ENCODE measurements around the gene GLTPD2. TPM values are rescaled to one million over a fixed set of nuclear protein-coding genes. Genes with fewer than 3 reads are reported as not detected.
"Not testable (repeated sequence)": the region's sequence is repeated elsewhere in the genome, so short reads cannot be mapped to it uniquely, and the experiment has no call there.

The GLTPD2 gene
- polyA plus RNA-seq, 4 donors: 3.8 to 14.9 (median 5.7) TPM

DNA sequence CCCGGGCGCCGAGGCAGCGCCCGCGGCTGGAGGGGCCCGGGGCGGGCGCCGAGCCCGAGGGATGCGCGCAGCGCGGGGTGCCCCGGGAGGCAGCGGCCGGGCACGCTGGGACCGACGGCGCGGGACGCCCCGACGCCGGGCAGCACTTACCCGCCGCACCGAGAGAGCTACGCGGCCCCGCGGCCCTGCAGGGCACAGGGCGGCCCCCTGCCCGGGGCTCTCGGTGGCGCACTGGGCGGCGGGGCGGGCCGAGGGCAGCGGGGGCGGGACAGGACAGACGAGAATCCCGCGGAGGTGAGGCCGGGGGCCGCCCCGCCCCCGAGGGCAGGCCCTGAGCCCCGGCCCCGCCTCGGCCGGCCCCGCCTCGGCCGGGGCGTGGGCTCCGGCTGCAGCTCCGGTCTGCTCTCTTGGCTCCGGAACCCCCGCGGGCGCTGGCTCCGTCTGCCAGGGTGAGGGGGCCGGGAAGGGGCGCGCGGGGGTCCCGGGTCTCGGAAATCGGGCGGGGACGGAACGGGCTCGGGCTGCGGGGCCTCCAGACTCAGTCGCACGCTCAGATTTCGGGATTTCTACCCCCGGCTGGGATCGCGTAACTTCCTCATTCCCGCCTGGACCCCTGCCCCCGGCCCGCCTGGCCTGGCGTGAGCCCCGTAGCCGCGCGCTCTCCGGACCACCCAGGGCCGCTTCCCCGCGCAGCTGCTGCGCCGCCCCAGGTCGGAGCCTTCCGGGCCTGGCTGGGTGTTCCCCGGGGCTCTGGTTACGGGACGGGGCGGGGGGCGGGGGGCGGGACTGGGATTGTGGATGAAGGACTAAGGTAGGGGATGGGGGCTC, 18.2 kb downstream of the GLTPD2 start, which contains the start of gene PLD2:
Gene PLD2, plus strand, starts transcription at position 376 of the 828 bp plus-strand sequence. CDS start 621 bp downstream, outside the sequence.
- peak in 2 of 4 donors; percentile 72 to 74 for DNase-seq (ENCODE audit: low read depth in 4 of 4, low spot score in 3 of 4)

DNA sequence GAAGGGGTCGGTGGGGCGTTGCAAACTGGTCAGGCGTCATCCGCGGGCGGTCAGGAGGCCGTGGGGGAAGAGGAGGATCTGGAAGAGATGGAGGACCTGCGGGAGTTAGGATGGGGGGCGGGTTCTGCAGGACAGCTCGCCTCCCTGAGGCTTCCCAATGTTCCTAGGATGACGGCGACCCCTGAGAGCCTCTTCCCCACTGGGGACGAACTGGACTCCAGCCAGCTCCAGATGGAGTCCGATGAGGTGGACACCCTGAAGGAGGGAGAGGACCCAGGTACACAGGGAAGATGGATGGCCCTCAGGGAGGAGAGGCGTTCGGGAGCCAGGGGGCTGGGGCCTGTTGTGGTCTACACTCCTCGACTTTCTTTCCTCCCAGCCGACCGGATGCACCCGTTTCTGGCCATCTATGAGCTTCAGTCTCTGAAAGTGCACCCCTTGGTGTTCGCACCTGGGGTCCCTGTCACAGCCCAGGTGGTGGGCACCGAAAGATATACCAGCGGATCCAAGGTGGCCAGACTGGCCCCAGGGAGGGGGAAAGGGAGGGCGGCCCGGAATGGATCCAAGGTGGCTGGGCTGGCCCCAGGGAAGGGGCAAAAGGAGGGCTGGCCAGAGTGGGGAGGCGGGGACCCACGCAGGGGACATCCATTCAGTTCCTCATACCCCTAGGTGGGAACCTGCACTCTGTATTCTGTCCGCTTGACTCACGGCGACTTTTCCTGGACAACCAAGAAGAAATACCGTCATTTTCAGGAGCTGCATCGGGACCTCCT, 19.0 kb downstream of the GLTPD2 start:
- DNase-seq (ENCODE audit: low read depth in 4 of 4, low spot score in 3 of 4): no peak

DNA sequence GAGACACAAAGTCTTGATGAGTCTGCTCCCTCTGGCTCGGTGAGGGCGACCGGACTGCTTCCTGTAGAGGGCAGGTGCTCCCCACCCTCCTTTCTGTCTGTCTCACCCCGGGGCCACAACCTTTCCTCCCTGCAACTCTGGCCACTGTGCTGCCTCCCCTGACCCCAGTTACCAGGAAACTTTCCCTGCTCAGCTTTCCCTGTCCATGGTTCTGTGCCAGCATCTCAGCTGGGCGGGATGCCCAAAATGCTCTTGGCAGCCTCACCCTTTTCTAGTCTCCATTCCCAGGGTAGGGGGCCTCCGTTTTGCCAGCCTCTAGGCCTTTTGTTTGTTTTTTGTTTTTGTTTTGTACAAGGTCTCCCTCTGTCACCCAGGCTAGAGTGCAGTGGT, 19.6 kb downstream of the GLTPD2 start:
- DNase-seq (ENCODE audit: low read depth in 4 of 4, low spot score in 3 of 4): no peak

DNA sequence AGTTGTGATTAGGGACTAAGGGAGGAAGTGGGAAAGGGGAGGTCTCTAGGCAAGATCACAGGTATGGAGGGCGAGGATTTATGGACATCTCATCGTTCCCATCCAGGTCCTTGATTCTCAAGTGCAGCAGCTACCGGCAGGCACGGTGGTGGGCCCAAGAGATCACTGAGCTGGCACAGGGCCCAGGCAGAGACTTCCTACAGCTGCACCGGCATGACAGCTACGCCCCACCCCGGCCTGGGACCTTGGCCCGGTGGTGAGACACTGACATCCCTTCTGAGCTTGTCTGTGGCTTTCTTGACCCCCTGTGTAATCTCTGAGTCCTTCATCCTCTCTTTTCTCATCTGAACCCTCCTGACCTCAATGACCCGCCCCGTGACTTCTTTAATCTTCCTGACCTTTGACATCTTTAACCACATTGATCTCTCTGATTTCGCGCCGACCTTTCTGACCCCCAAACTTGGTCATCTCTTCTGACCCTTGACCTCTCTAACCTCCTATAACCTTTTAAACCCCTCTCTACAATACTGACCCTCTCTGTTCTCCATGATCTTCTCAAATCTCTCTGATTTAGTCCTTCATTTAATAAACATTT, 22.0 kb downstream of the GLTPD2 start:
- no peak for DNase-seq (ENCODE audit: low read depth in 4 of 4, low spot score in 3 of 4)

DNA sequence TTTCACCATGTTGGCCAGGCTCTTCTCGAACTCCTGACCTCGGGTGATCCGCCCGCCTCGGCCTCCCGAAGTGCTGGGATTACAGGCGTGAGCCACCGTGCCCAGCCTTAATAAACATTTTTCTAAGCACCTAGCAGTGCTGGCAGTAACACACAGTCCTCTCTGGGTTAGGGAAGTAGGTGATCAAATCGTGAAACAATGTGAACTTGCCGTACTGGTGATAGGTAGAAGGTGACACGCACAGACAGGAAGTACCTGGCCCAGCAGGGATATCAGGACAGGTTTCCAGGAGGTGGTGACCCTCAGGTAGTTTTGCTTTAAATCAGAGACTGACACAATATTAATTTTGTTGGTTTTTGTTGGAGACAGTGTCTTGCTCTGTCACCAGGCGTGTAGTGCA, 22.7 kb downstream of the GLTPD2 start:
- no peak for DNase-seq (ENCODE audit: low read depth in 4 of 4, low spot score in 3 of 4)

DNA sequence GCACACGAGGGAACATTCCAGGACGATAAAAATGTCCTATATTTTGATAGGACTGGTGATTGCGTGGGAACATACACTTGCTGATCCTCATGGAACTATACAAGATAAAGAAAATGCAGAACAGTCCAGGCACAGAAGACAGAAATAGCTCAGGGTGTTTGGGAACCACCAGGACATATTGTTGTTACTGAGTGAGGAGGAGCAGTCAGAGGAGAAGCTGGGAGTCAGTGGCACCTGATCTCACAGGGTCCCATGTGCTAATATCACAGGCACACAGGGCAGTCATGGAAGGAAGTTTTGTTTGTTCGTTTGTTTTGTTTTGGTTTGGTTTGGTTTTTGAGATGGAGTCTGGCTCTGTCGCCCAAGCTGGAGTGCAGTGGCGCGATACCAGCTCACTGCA, 23.9 kb downstream of the GLTPD2 start:
- DNase-seq (ENCODE audit: low read depth in 4 of 4, low spot score in 3 of 4): no peak

DNA sequence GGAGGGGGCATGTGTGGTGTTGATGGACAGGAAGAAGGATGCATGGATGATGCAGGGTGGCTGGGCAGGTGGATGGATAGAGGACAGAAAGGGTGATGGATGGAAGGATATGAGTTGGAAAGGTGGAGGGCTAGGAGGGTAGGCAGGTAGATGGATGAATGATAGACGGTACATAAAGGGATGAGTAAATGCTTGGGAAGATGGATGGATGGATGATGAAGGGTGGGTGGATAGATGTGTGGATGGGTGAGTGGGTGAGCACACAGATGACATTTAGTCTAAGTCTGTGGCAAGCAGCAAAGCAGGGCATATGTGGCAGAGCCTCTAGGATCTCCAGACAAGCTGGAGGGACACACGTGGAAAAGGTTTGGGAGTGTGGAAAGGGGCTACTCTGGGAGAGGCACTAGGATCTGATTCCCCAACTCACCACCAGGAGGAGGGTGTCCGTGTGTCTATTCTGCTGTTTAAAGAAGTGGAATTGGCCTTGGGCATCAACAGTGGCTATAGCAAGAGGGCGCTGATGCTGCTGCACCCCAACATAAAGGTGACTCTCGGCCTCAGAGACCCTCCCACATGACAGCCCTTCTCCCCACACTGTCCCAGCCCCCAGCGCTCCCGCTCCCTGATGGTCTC, 26.4 kb downstream of the GLTPD2 start:
- no peak for DNase-seq (ENCODE audit: low read depth in 4 of 4, low spot score in 3 of 4)

DNA sequence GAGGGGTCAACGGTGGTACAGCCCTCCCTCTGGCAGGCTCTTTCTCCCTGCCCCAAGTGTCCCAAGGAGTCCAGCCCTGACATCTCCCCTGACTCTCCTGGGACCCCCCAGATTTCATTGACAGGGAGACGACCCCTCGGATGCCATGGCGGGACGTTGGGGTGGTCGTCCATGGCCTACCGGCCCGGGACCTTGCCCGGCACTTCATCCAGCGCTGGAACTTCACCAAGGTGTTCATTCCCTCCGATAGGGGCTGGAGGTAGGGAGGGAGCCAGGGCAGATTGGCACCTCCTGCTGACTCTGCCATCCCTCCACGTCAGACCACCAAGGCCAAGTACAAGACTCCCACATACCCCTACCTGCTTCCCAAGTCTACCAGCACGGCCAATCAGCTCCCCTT, 28.1 kb downstream of the GLTPD2 start:
- no peak for DNase-seq (ENCODE audit: low read depth in 4 of 4, low spot score in 3 of 4)

DNA sequence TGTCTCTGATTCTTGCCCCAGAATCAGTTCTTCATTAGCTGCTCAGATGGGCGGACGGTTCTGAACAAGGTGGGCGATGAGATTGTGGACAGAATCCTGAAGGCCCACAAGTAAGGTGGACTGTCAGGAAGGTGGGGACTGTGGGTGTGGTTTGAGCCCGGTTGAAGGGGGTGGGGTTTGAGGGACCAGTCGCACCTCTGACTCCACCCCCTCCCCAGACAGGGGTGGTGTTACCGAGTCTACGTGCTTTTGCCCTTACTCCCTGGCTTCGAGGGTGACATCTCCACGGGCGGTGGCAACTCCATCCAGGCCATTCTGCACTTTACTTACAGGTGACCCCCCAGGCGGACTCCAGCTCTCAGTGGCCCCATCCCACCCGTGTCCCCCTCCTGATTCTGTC, 29.5 kb downstream of the GLTPD2 start:
- no peak for DNase-seq (ENCODE audit: low read depth in 4 of 4, low spot score in 3 of 4)

DNA sequence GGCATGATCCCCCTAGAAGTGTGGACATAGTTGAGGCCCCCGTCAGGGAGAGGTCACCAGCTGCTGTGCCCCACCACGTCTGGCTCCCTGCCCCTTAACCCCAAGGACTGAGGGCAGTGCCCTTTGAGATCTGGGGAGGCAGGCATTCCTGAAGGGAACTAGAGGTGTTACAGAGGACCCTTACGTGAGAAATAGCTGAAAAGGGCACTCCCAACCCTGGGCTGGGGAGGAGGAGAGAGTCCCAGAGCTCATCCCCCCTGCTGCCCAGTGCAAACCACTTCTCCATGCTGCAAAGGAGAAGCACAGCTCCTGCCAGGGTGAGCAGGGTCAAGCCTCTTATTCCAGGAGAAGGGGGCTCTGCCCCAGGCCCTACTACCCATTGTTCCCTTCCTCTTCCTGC, 34.1 kb downstream of the GLTPD2 start:
- no peak for DNase-seq (ENCODE audit: low read depth in 4 of 4, low spot score in 3 of 4)

DNA sequence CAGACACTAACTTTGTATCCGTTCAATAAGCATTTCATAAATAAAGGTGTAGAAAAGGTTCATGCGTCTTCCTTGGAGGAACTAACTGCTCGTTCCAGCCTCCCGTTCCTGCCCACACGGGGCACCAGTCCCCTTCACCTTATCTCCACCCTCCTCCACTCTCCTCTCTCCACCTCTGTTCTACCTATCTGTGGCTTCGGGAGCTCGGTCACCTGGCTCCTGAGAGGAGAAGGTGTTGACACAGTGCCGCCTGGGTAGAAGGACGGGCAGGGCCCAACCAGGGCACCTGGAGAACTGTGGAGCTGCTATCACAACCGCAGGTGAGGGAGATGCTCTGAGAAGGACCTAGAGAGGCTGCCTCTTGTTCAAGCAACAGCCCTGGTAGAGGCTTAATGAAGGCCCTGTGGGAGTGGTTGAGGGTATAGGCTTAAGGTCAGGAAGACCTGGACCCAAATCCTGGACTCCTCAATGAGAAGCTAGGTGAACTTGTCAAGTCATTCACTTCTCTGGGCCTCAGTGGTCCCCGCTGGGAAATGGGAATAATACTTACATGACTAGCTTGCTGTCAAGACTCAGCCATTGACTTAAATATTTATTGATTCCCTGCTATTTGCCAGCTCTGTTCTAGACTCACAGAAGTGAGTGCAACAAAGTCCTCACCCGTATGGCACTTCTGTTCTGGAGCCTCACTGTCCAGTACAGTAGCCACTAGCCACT, 34.8 kb downstream of the GLTPD2 start:
- no peak for DNase-seq (ENCODE audit: low read depth in 4 of 4, low spot score in 3 of 4)

DNA sequence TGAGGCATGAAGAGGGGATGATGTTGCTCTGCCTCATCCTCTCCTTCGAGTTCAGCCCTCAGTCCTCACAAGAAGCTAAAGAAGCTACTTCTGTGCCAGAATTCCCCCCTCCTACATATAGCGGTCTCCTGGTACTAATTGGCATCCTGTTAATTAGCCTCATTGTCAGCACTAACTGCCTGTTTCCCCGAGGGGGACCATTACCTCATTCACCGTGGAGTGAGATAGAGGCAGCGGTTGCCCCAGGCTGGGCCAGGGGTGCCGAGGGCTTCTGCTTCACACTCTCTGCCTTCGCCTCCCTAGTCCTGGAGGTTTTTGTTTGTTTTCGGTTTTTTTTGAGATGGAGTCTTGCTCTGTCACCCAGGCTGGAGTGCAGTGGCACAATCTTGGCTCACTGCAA, 38.6 kb downstream of the GLTPD2 start:
- DNase-seq (ENCODE audit: low read depth in 4 of 4, low spot score in 3 of 4): no peak

DNA sequence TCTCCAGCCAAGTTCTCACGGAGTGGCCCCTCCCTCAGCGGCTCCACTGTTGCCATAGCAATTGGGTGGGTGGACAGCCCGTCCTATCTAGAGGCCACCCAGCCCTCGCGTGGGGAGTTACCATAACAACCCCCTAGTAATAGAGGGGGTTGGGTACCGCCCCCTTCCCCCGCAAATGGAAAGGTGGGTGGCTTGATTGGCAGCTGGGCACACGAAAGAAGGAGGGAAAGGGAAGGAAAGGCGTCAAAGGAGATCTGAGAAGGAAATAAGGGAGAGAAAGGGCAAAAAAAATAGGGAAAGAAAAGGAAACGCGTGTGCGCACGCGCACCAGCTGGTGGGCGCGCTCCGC, 44.0 kb downstream of the GLTPD2 start:
- not testable (repeated sequence) for DNase-seq (ENCODE audit: low read depth in 4 of 4, low spot score in 3 of 4)

DNA sequence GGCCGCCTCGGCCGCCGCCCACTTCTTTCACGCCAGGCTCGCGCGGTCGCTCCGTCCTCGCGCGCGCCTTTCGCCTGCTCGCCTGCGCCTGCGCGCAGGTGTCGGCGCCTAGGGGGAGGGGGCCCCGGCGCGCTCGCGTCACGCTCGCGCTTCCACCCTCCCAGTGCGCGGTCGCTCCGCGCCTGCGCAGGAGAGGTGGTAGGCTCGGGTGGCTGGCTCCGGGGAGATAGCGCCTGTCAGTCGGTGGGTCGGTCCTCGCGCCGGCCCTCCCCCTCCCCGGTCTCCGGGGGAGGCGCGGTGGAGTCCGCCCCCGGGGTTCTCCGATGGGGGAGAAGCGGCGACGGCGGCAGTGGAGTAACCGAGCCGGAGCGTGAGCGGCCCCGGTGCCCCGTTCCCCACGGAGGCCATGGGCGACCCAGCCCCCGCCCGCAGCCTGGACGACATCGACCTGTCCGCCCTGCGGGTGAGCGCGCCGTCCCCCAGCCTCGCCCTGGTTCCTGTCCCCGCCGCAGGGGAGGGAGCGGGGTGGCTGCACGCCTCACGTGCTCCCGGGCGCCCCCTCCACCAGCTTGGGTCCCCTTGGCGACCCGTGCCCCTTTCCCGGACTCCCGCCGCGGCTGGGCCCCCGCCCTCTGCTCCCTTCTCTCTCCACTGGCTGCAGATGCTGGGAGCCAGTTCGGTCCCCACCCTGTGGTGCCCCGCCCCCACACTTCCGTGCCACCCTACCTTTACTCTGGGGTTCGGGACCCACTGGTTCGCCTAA, 44.6 kb downstream of the GLTPD2 start, which contains the start of gene MINK1:
Gene MINK1, plus strand, starts transcription at position 163 of the 763 bp plus-strand sequence. Its CDS starts 244 bp downstream, at position 407.
- peak; percentile 91 to 93 (median 92) for DNase-seq (ENCODE audit: low read depth in 4 of 4, low spot score in 3 of 4)

DNA sequence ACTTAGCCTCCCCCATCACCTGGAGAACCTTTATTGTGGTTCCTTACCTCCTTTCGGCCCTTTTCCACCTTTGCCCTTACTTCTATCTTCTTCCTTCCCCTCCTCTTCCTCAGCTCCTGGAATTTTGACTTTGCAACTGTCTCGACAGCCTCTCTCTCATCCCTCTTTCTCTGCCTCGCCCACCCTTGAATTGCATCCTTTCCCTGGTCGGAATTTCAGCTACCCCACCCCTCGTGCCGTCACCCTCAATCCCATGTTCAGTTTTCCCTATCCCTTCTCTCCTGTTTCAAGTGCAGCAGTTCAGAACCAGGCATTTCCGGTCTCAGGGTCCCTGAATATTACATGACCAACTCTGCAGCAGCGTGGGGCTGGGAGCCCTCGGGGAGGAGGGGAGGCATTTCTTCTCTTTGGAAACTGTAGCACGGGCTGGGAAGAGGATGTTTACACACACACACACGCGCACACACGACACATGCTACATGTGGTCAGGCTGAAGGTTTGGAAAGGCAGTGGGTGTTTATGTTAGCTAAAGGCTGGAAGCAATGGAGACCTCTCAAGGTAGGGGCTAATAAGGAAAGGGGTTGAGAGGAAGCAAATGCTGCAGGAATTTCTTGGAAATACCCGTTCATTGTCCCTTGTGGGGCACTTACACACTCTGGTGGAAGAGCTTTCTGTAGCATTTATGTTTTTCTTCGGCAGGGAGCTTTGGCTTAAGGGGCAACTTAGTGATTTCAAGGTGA, 45.3 kb downstream of the GLTPD2 start:
- peak in 2 of 4 donors; percentile 55 to 61 for DNase-seq (ENCODE audit: low read depth in 4 of 4, low spot score in 3 of 4)

DNA sequence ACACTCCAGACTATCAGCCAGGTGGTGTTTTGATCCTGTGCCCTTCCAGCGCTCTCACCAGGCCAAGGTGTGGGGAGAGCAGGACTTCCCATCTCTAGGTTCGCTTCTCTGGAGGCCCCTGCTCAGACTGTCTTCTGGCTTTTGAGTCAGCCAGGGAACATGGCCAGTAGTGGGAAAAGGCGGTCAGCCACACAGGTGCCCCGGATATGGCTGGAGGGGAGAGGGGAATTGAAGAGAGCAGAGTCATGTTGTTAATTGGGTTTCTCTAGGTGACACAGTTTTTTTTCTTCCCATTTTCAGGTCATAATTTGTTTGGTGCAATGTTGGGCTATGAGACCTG, 45.9 kb downstream of the GLTPD2 start:
- DNase-seq (ENCODE audit: low read depth in 4 of 4, low spot score in 3 of 4): no peak

DNA sequence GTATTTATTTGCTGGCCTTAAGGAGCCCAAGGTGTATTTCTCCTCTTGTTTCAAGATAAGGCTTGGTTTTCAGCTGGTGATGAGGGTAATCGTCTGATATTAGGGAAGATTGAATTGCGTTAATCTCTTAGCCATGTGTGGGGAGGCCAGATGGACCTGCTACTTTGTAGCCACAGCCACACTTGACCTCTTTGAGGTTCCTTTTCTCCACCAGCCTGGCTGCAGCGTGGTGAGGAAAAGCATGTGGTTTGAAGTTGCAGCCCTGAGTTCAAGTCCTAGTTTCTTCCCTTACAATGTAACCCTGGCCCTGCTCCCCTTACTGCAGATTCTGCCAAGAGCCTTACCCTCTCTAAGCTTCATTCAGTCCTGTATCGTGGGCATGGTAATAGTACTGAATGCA, 47.5 kb downstream of the GLTPD2 start:
- no peak for DNase-seq (ENCODE audit: low read depth in 4 of 4, low spot score in 3 of 4)

DNA sequence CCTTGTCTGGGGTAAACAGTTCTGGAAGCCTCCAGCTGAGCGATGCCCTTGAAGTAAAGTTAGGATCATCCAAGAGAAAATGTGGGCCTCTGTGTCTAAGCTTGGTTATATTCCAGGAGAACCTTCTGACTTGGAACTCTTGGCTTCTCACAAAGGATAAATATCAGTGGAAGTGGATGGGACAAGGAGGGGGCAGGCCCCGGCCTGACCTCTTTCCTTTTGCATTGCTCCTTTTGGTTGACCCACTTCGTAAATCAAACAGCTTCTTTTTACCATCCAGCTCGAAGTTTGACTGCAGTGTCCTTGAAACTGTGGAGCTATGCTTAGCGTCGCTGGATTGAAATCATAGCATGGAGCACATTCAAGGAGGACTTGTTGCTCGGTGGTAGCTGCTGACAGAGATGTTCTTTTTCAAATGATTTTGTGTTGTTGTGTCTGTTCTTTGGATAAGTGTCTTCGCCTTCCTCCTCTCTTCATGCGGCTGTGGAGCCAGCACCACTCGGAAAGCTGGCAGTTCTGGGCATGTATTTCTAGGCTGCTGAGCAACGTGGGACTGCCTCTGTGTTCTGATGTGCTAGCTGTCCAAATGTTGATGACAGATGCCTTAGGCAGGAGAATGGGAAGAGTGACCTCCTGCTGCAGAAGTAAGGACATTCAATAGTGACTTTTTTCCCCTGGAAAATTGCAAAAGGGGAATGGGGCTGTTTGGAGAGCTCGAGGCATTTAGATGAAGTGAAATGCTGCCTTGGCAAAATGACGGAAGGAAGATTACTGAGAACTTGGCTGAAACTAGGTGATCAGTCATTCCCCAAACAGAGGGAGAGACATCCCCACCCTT, 48.9 kb downstream of the GLTPD2 start:
- no peak for DNase-seq (ENCODE audit: low read depth in 4 of 4, low spot score in 3 of 4)

Measured in right renal pelvis (tissue), 4 donors.